SK-N-SH (cell line): Measurements from ENCODE around the gene SNURF. TPM values are rescaled to one million over a fixed set of nuclear protein-coding genes. Genes with fewer than 3 reads are reported as not detected.

ENCODE experiments used
- CTCF ChIA-PET: fragments of 300-600, 350-600 bp; formaldehyde crosslinking; extraction: SDS; loops from one replicate; lab custom pipeline; 2021; lab: Yijun Ruan, JAX
- POLR2A ChIA-PET: fragments of 350-600 bp; sonication (Branson Sonifier 250); formaldehyde crosslinking; extraction: SDS; loops from one replicate; lab custom pipeline; 2020; ENCODE audit warnings: antibody characterized with exemption, inconsistent platforms; lab: Yijun Ruan, JAX
- DNase-seq: peaks from one replicate; pipeline ENCODE4 v3.0.0; 2012
- H2AFZ ChIP-seq: fragments of 200-600 bp; sonication (generic); 2 replicates; pipeline ENCODE4 v1.8.1; 2016; ENCODE audit warnings: antibody characterized with exemption, mild to moderate bottlenecking, low read depth
- H3F3A ChIP-seq: fragments of 200-600 bp; sonication (generic); replicated peaks from 2 replicates; pipeline ENCODE3; 2016; ENCODE audit warnings: antibody characterized with exemption, mild to moderate bottlenecking; ENCODE audit not compliant: insufficient read depth
- H3K27ac ChIP-seq, 2 experiments: fragments of 200-500 bp in 1 of 2; fragments of 200-600 bp in 1 of 2; sonication (Bioruptor generic) in 1 of 2; sonication (generic), shearing (Covaris generic) in 1 of 2; 2 replicates each; pipeline versions ENCODE4 v1.5.1 to v1.6.1; 2014 to 2016; ENCODE audit warnings: low read depth in 2 of 2, inconsistent platforms in 1 of 2, low read length in 1 of 2, mild to moderate bottlenecking in 1 of 2, mixed read lengths in 1 of 2
- H3K27me3 ChIP-seq: fragments of 200-600 bp; sonication (generic), shearing (Covaris generic); 2 replicates; pipeline ENCODE4 v1.6.1; 2016; ENCODE audit warnings: mixed run types; ENCODE audit not compliant: insufficient read depth
- H3K36me3 ChIP-seq, 2 experiments: fragments of 200-500 bp in 1 of 2; fragments of 200-600 bp in 1 of 2; sonication (Bioruptor generic) in 1 of 2; sonication (generic) in 1 of 2; replicated peaks in 1 of 2; 2 replicates each; pipeline versions ENCODE3 to v1.5.1; 2014 to 2016; ENCODE audit warnings: low read length in 1 of 2, mild to moderate bottlenecking in 1 of 2; ENCODE audit not compliant: insufficient read depth in 2 of 2, control insufficient read depth in 1 of 2
- H3K4me1 ChIP-seq, 2 experiments: fragments of 200-500 bp in 1 of 2; fragments of 200-600 bp in 1 of 2; sonication (Bioruptor generic) in 1 of 2; sonication (generic), shearing (Covaris generic) in 1 of 2; 2 replicates each; pipeline versions ENCODE4 v1.5.1 to v1.6.1; 2014 to 2016; ENCODE audit warnings: low read depth in 1 of 2, low read length in 1 of 2, mixed run types in 1 of 2; ENCODE audit not compliant: insufficient read depth in 2 of 2, control insufficient read depth in 1 of 2
- H3K4me2 ChIP-seq: fragments of 200-600 bp; sonication (generic), shearing (Covaris generic); 2 replicates; pipeline ENCODE4 v1.6.1; 2017; ENCODE audit warnings: mixed run types
- H3K4me3 ChIP-seq, 2 experiments: fragments of 200-500 bp in 1 of 2; fragments of 200-600 bp in 1 of 2; sonication (Bioruptor generic) in 1 of 2; sonication (generic), shearing (Covaris generic) in 1 of 2; 2 replicates each; pipeline versions ENCODE4 v1.5.1 to v1.8.1; 2014 to 2016; ENCODE audit warnings: low read depth in 2 of 2, inconsistent platforms in 1 of 2, low read length in 1 of 2, mild to moderate bottlenecking in 1 of 2, mixed read lengths in 1 of 2, moderate library complexity in 1 of 2
- H3K79me2 ChIP-seq: fragments of 200-600 bp; sonication (generic); 2 replicates; pipeline ENCODE4 v1.8.1; 2017; ENCODE audit warnings: mild to moderate bottlenecking; ENCODE audit not compliant: insufficient read depth
- H3K9ac ChIP-seq: fragments of 200-600 bp; sonication (generic); 2 replicates; pipeline ENCODE4 v1.6.1; 2017; ENCODE audit warnings: mixed run types
- H3K9me2 ChIP-seq: fragments of 200-600 bp; sonication (generic); 2 replicates; pipeline ENCODE4 v1.6.1; 2017; ENCODE audit warnings: mixed run types
- H3K9me3 ChIP-seq: fragments of 200-600 bp; sonication (generic); 2 replicates; pipeline ENCODE4 v1.6.1; 2017; ENCODE audit warnings: mixed run types, mild to moderate bottlenecking, moderate library complexity
- H4K20me1 ChIP-seq: fragments of 200-600 bp; sonication (generic); 2 replicates; pipeline ENCODE4 v1.6.1; 2017; ENCODE audit warnings: mild to moderate bottlenecking, mixed run types; ENCODE audit not compliant: insufficient read depth
- CHD2 ChIP-seq: fragments of 150-350 bp; IDR thresholded peaks from 2 replicates; pipeline ENCODE4 v1.6.1; 2018; ENCODE audit warnings: low read length; ENCODE audit not compliant: partially characterized antibody
- CTCF ChIP-seq: fragments of 200-600 bp; sonication (generic); IDR thresholded peaks from 2 replicates; pipeline ENCODE4 v1.6.1; 2017; ENCODE audit warnings: antibody characterized with exemption, mild to moderate bottlenecking, moderate library complexity
- EP300 ChIP-seq, 2 experiments: IDR thresholded peaks; 2 replicates each; pipeline versions ENCODE4 v1.4.0 to v1.6.1; 2012; ENCODE audit warnings: borderline replicate concordance in 1 of 2, low read depth in 1 of 2, low read length in 1 of 2
- FOSL2 ChIP-seq: IDR thresholded peaks from 2 replicates; pipeline ENCODE4 v1.4.0; 2012; ENCODE audit warnings: low read depth, mild to moderate bottlenecking, moderate library complexity, borderline replicate concordance
- FOXJ3 ChIP-seq: sonication (generic); formaldehyde crosslinking; IDR thresholded peaks from 2 replicates; pipeline ENCODE4 v1.5.1; 2020; ENCODE audit warnings: mild to moderate bottlenecking, missing genetic modification reagents
- FOXM1 ChIP-seq: IDR thresholded peaks from 2 replicates; pipeline ENCODE4 v1.4.0; 2012; ENCODE audit warnings: low read depth, mild to moderate bottlenecking
- GABPA ChIP-seq: IDR thresholded peaks from 2 replicates; pipeline ENCODE4 v1.4.0; 2012; ENCODE audit warnings: low read depth, mild to moderate bottlenecking
- JUND ChIP-seq: IDR thresholded peaks from 2 replicates; pipeline ENCODE4 v1.4.0; 2012
- MEF2A ChIP-seq: IDR thresholded peaks from 2 replicates; pipeline ENCODE4 v1.4.0; 2012; ENCODE audit warnings: low read depth, borderline replicate concordance
- RAD21 ChIP-seq: IDR thresholded peaks from 2 replicates; pipeline ENCODE4 v1.6.1; 2012; ENCODE audit warnings: mild to moderate bottlenecking, low read length
- RFX5 ChIP-seq: IDR thresholded peaks from 2 replicates; pipeline ENCODE4 v1.6.1; 2012; ENCODE audit warnings: mild to moderate bottlenecking, improper control_type of control experiment, low read length
- RXRA ChIP-seq: IDR thresholded peaks from 2 replicates; pipeline ENCODE4 v1.4.0; 2012; ENCODE audit warnings: low read depth, mild to moderate bottlenecking, borderline replicate concordance
- SIN3A ChIP-seq: IDR thresholded peaks from 2 replicates; pipeline ENCODE4 v1.6.1; 2012; ENCODE audit warnings: low read depth, mild to moderate bottlenecking, low read length, moderate library complexity, borderline replicate concordance
- TCF12 ChIP-seq: IDR thresholded peaks from 2 replicates; pipeline ENCODE4 v1.4.0; 2012
- TEAD4 ChIP-seq: IDR thresholded peaks from 2 replicates; pipeline ENCODE4 v1.4.0; 2012; ENCODE audit warnings: mild to moderate bottlenecking, borderline replicate concordance; ENCODE audit not compliant: insufficient read depth
- WGBS: methylation state at CpG from one replicate; pipeline ENCODE4 v1.1.6; 2017; ENCODE audit warnings: low lambda C conversion rate; 5-methylcytosine and 5-hydroxymethylcytosine counted together
- polyA plus RNA-seq, 3 experiments: library from polyadenylated mRNA; depleted of rRNA; stranded (reverse); fragments of >200 nt; gene quantifications; 2 replicates each; pipeline ENCODE4 v1.2.3, GENCODE V29; 2012
- TF ChIP-seq, protein P1 (sequence below): fragments of 150-350 bp; IDR thresholded peaks from 2 replicates; pipeline ENCODE4 v1.6.1; 2017; ENCODE audit warnings: antibody characterized with exemption, low read length, low read depth, borderline replicate concordance
- TF ChIP-seq, protein P2 (sequence below): IDR thresholded peaks from 2 replicates; pipeline ENCODE4 v1.4.0; 2012; ENCODE audit warnings: low read depth
- TF ChIP-seq, protein P3 (sequence below): fragments of 150-350 bp; IDR thresholded peaks from 2 replicates; pipeline ENCODE4 v1.6.1; 2016; ENCODE audit warnings: mild to moderate bottlenecking, low read depth, low read length

Gene SNURF
- polyA plus RNA-seq, 1 of the 3 experiments (the other 2 are of a cell fraction): 16.0 TPM

DNA sequence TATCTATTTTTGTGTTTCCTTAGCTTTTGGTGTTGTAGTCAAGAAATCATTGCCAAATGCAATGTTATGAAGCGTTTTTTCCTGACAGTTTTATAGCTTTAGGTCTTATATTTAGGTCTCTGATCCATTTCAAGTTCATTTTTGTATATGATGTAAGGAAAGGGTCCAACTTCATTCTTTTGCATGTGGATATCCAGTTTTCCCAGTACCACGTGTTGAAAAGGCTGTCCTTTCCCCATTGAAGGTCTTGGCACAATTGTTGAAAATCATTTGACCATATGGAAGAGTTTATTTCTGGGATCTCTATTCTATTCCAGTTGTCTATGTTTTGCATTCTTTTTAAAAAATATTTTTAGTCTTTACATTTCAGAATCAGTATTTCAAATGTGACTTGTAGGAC is 14.6 kb upstream of the SNURF start:
- WGBS: 19% methylated on average over 2 of the region's 2 CpGs
- CTCF ChIA-PET: no interaction called here
- H3K4me1 ChIP-seq: no peaks in the 10 kb centered on the region
- no peak for DNase-seq
- H3K9me3 ChIP-seq: no peaks in the 10 kb centered on the region
- H3K27me3 ChIP-seq: no peaks in the 10 kb centered on the region
- POLR2A ChIA-PET: no interaction called here
- no peaks in the 10 kb centered on the region for H3K9me2 ChIP-seq
- TF ChIP-seq, protein P1, sequence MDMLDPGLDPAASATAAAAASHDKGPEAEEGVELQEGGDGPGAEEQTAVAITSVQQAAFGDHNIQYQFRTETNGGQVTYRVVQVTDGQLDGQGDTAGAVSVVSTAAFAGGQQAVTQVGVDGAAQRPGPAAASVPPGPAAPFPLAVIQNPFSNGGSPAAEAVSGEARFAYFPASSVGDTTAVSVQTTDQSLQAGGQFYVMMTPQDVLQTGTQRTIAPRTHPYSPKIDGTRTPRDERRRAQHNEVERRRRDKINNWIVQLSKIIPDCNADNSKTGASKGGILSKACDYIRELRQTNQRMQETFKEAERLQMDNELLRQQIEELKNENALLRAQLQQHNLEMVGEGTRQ: no peak
- TF ChIP-seq CTCF: no peak
- TF ChIP-seq MEF2A: no peak
- H3K4me3 ChIP-seq: no peak overlapping the region
- no peaks in the 10 kb centered on the region for H4K20me1 ChIP-seq
- H3K9ac ChIP-seq: no peak overlapping the region
- H2AFZ ChIP-seq: no peak overlapping the region
- peaks cover 0 to 4% of the 10 kb centered on the region in 2 experiments for H3K36me3 ChIP-seq
- no peaks in the 10 kb centered on the region for H3K79me2 ChIP-seq
- H3K4me2 ChIP-seq: no peak overlapping the region
- no peak overlapping the region for H3K27ac ChIP-seq
- H3F3A ChIP-seq: peaks cover 5% of the 10 kb centered on the region

DNA sequence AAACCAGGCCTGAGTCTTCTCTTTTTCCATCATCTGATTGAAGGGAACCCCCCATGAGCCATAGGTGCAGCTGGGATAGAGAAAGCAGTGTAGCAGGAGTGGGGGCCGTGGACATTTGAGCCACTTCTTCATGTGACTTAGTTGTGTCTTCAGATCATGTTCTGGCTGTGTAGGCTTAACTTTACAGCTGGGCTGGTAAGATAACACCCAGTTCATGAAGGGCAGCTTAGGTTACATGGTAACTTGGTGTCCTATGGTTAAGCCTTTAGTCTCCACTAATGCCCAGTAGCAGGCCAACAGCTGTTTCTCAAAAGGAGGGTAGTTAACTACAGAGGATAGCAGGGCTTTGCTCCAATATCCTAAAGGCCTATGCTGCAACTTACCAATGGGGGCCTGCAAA is 11.4 kb upstream of the SNURF start:
- no peak for DNase-seq
- Histone ChIP-seq H2AFZ (no peak overlapping the region), H3K36me3 (peaks cover 0 to 4% of the 10 kb centered on the region in 2 experiments), H3K9ac (no peak overlapping the region), H3K9me3 (no peaks in the 10 kb centered on the region), H3K4me2 (no peak overlapping the region), H3K4me1 (no peaks in the 10 kb centered on the region), H3K9me2 (no peaks in the 10 kb centered on the region), H3K4me3 (no peak overlapping the region), H4K20me1 (no peaks in the 10 kb centered on the region), H3K79me2 (no peaks in the 10 kb centered on the region), H3K27me3 (no peaks in the 10 kb centered on the region), H3K27ac (no peak overlapping the region), H3F3A (peaks cover 5% of the 10 kb centered on the region)
- WGBS: 0% methylated on average over 1 of the region's 1 CpG
- CTCF ChIA-PET: no interaction called here
- POLR2A ChIA-PET: no interaction called here
- TF ChIP-seq SIN3A: no peak
- TF ChIP-seq, protein P2, sequence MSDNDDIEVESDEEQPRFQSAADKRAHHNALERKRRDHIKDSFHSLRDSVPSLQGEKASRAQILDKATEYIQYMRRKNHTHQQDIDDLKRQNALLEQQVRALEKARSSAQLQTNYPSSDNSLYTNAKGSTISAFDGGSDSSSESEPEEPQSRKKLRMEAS: no peak
- no peak for TF ChIP-seq TEAD4
- no peak for TF ChIP-seq FOXJ3 (CRISPR knock-in tag)
- no peak for TF ChIP-seq JUND
- TF ChIP-seq GABPA: no peak
- no peak for TF ChIP-seq RAD21
- no peak for TF ChIP-seq EP300 (IDR thresholded peaks at IDR 0.05; ENCODE audit: borderline replicate concordance in 1 of 2, low read depth in 1 of 2, low read length in 1 of 2)
- TF ChIP-seq TCF12: no peak
- no peak for TF ChIP-seq RFX5
- no peak for TF ChIP-seq CTCF
- no peak for TF ChIP-seq FOSL2
- no peak for TF ChIP-seq RXRA
- no peak for TF ChIP-seq CHD2
- TF ChIP-seq FOXM1: no peak
- TF ChIP-seq, protein P3, sequence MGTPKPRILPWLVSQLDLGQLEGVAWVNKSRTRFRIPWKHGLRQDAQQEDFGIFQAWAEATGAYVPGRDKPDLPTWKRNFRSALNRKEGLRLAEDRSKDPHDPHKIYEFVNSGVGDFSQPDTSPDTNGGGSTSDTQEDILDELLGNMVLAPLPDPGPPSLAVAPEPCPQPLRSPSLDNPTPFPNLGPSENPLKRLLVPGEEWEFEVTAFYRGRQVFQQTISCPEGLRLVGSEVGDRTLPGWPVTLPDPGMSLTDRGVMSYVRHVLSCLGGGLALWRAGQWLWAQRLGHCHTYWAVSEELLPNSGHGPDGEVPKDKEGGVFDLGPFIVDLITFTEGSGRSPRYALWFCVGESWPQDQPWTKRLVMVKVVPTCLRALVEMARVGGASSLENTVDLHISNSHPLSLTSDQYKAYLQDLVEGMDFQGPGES: no peak
- no peak for TF ChIP-seq MEF2A
